Glutamatergic neuron (in vitro differentiated cells): ENCODE results near the gene SOCS4. TPM values are rescaled to one million over a fixed set of nuclear protein-coding genes. Genes with fewer than 3 reads are reported as not detected.
A peak's percentile ranks its signal among the peaks of the same experiment; 100 is the strongest.
"Not testable (repeated sequence)": the region's sequence is repeated elsewhere in the genome, so short reads cannot be mapped to it uniquely, and the experiment has no call there.

ENCODE experiments used
- DNase-seq: peaks from one replicate; pipeline ENCODE4 v3.0.0; 2022
- H3K27ac Mint-ChIP-seq: one replicate; pipeline ENCODE4 v1.8.0; 2020; ENCODE audit warnings: mild to moderate bottlenecking, mixed read lengths, inconsistent platforms; ENCODE audit not compliant: unreplicated experiment
- H3K27me3 Mint-ChIP-seq: one replicate; pipeline ENCODE4 v1.8.0; 2020; ENCODE audit warnings: mild to moderate bottlenecking, moderate library complexity, mixed read lengths, inconsistent platforms; ENCODE audit not compliant: unreplicated experiment
- H3K36me3 Mint-ChIP-seq: one replicate; pipeline ENCODE4 v1.8.0; 2020; ENCODE audit warnings: mild to moderate bottlenecking, mixed read lengths, inconsistent platforms; ENCODE audit not compliant: unreplicated experiment
- H3K4me1 Mint-ChIP-seq: one replicate; pipeline ENCODE4 v1.8.0; 2020; ENCODE audit warnings: mild to moderate bottlenecking, low read depth, mixed read lengths, inconsistent platforms; ENCODE audit not compliant: unreplicated experiment
- H3K4me3 Mint-ChIP-seq: one replicate; pipeline ENCODE4 v1.8.0; 2020; ENCODE audit warnings: mild to moderate bottlenecking, mixed read lengths, inconsistent platforms; ENCODE audit not compliant: unreplicated experiment
- H3K9me3 Mint-ChIP-seq: one replicate; pipeline ENCODE4 v1.8.0; 2020; ENCODE audit warnings: mild to moderate bottlenecking, moderate library complexity, mixed read lengths, inconsistent platforms; ENCODE audit not compliant: unreplicated experiment
- total RNA-seq: library from RNA; stranded (reverse); fragmentation: NEBNext Ultra II Directional; extraction: Animal tissue kit (Norgen Biotek cat#: 25700); gene quantifications from one replicate; pipeline ENCODE4 v1.2.1, GENCODE V29; 2021; ENCODE audit not compliant: unreplicated experiment
- TF ChIP-seq, protein P1 (sequence below): fragments of 200-600 bp; sonication (generic); IDR thresholded peaks from one replicate; pipeline ENCODE4 v1.5.0; 2021; ENCODE audit not compliant: partially characterized antibody, unreplicated experiment

SOCS4 gene
- total RNA-seq, 1 donor from 2014 or later = 39.1 TPM

DNA sequence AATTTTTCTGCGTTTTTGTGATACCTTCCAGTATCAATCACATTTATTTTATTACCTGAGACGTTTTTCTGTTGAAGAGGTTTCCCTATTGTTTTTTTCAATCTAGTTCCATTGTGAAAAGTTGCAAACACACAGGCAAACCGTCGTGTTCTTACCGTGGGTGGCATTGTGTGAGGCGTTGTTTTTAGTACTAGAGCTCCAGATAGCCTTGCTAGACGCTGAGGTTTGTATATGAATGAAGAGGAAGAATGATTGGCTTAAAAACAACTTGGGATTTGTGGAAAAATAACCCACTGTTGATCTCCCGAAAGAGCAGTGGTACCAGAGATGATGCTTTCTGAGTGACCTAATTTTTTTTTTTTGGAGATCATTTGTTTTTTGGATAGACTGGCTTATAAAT lies 1.0 kb downstream of the SOCS4 start:
- Mint-ChIP-seq H3K27me3 (peaks cover 3% of the 10 kb centered on the region), H3K27ac (peak overlapping the region; percentile 92), H3K4me1 (peaks cover 40% of the 10 kb centered on the region), H3K4me3 (peak overlapping the region; percentile 97), H3K36me3 (no peaks in the 10 kb centered on the region), H3K9me3 (peaks cover 8% of the 10 kb centered on the region)
- DNase-seq = no peak
- TF ChIP-seq, protein P1, sequence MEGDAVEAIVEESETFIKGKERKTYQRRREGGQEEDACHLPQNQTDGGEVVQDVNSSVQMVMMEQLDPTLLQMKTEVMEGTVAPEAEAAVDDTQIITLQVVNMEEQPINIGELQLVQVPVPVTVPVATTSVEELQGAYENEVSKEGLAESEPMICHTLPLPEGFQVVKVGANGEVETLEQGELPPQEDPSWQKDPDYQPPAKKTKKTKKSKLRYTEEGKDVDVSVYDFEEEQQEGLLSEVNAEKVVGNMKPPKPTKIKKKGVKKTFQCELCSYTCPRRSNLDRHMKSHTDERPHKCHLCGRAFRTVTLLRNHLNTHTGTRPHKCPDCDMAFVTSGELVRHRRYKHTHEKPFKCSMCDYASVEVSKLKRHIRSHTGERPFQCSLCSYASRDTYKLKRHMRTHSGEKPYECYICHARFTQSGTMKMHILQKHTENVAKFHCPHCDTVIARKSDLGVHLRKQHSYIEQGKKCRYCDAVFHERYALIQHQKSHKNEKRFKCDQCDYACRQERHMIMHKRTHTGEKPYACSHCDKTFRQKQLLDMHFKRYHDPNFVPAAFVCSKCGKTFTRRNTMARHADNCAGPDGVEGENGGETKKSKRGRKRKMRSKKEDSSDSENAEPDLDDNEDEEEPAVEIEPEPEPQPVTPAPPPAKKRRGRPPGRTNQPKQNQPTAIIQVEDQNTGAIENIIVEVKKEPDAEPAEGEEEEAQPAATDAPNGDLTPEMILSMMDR = no peak

DNA sequence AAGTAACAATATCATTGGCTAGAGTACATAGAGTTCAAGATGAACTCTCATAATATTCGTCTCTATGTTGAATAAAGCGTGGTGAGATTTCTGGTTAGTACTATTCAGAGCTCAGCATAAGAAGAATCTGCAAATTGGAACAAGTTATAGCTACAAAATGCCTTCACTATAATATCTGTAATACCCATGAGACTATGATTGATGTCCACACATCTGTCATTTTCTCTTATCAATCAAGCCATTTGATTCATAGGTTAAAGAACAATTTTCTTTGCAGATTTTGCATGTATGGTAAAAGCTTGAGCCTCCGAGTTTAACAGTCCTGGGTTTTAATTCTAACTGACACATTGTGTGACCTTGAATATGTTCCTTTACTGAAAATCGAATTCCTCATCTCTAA lies 1.4 kb downstream of the SOCS4 start:
- peaks cover 40% of the 10 kb centered on the region for H3K4me1 Mint-ChIP-seq
- no peak for DNase-seq
- TF ChIP-seq, protein P1 = no peak
- H3K4me3 Mint-ChIP-seq = peak overlapping the region; percentile 97
- H3K27ac Mint-ChIP-seq = peak overlapping the region; percentile 92
- H3K36me3 Mint-ChIP-seq = no peaks in the 10 kb centered on the region
- H3K27me3 Mint-ChIP-seq = peaks cover 3% of the 10 kb centered on the region
- H3K9me3 Mint-ChIP-seq = peaks cover 8% of the 10 kb centered on the region

DNA sequence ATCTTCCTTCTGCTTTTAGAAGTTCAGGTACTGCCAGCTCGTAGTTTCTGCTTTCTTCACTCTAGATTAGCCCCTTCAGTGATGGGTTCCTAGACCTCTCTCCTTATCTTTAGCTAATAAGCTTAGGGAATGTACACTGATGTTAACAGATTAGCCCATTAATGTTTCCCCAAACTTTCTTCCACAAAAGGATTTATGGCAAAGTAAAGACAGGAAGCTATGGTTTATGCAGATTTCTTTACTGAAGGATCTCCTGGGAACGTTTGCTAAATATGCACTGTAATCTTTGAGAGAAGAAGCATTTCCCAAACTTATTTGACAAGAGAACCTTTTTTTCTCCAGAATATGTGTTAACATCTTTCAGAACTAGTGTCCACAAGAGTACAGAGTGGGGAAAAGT lies 4.2 kb downstream of the SOCS4 start:
- no peaks in the 10 kb centered on the region for H3K36me3 Mint-ChIP-seq
- peak overlapping the region; percentile 80 for H3K4me3 Mint-ChIP-seq
- peaks cover 6% of the 10 kb centered on the region for H3K9me3 Mint-ChIP-seq
- TF ChIP-seq, protein P1 = no peak
- no peak for DNase-seq
- peaks cover 26% of the 10 kb centered on the region for H3K4me1 Mint-ChIP-seq
- H3K27me3 Mint-ChIP-seq = peaks cover 3% of the 10 kb centered on the region
- peak overlapping the region; percentile 49 for H3K27ac Mint-ChIP-seq

DNA sequence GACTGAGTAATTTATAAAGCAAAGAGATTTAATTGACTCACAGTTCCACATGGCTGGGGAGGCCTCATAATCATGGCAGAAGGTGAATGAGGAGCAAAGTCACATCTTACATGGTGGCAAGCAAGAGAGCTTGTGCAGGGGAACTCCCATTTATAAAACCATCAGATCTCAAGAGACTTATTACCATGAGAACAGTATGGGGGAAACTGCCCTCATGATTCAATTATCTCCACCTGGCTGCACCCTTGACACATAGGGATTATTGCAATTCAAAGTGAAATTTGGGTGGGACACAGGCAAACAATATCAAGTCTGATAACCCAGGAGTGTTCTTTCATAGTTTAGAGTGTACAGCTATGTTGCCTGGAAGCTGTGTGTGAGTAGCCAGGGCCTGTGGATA lies 11.0 kb downstream of the SOCS4 start:
- DNase-seq, H3K36me3 Mint-ChIP-seq, H3K9me3 Mint-ChIP-seq, H3K27ac Mint-ChIP-seq, H3K4me3 Mint-ChIP-seq, H3K27me3 Mint-ChIP-seq, H3K4me1 Mint-ChIP-seq: not testable (repeated sequence)

DNA sequence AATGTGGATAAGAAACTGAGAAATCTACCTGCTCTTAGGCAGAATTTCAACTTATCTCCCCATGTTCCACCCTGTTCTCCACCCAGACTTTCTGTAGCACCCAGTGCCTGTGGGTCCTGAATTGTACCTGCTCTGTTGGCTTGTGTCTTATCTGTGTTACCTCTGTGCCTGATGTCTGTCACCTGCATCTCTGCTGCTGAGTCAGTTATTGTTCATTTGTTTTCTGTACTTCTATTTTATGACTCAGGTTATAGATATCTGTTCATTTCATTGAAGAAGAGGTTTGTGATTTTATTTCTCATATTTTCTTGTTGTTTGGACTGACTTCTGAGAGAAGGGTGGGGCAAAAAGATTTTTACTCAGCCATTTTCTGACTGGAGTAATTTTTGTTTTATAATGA lies 11.7 kb downstream of the SOCS4 start:
- TF ChIP-seq, protein P1 = no peak
- peaks cover 5% of the 10 kb centered on the region for H3K36me3 Mint-ChIP-seq
- H3K27me3 Mint-ChIP-seq = no peaks in the 10 kb centered on the region
- no peak overlapping the region for H3K4me3 Mint-ChIP-seq
- no peaks in the 10 kb centered on the region for H3K9me3 Mint-ChIP-seq
- H3K27ac Mint-ChIP-seq = no peak overlapping the region
- H3K4me1 Mint-ChIP-seq = peaks cover 2% of the 10 kb centered on the region
- no peak for DNase-seq

DNA sequence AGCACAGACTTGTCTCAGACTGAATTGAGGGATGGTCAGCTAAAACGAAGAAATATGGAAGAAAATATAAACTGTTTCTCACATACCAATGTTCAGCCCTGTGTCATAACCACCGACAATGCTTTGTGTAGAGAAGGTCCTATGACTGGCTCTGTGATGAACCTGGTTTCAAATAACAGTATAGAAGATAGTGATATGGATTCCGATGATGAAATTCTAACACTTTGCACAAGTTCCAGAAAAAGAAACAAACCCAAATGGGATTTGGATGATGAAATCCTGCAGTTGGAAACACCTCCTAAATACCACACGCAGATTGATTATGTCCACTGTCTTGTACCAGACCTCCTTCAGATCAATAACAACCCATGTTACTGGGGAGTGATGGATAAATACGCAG lies 16.5 kb downstream of the SOCS4 start:
- DNase-seq = no peak
- Mint-ChIP-seq H3K27ac (no peak overlapping the region), H3K4me3 (no peak overlapping the region), H3K27me3 (no peaks in the 10 kb centered on the region), H3K4me1 (peaks cover 3% of the 10 kb centered on the region), H3K9me3 (no peaks in the 10 kb centered on the region), H3K36me3 (no peaks in the 10 kb centered on the region)
- TF ChIP-seq, protein P1 = no peak
